Vagina (tissue), 2 donors: ENCODE measurements around the gene DNM3.

Experiments used
- CTCF ChIP-seq, 3 experiments: fragments of 450-650 bp in 2 of 3; fragments of 200-600 bp in 1 of 3; sonication (generic) in 1 of 3; IDR thresholded peaks; one replicate each; pipeline ENCODE4 v1.5.1; 2017 to 2019; ENCODE audit warnings: antibody characterized with exemption in 3 of 3, mild to moderate bottlenecking in 2 of 3, moderate library complexity in 2 of 3
- POLR2A ChIP-seq, 2 donors: fragments of 450-650 bp; IDR thresholded peaks; one replicate each; pipeline ENCODE4 v1.6.1; 2017; ENCODE audit warnings: antibody characterized with exemption in 2 of 2, mild to moderate bottlenecking in 2 of 2, moderate library complexity in 2 of 2
- POLR2AphosphoS5 ChIP-seq, 2 donors: sonication (generic); formaldehyde crosslinking; IDR thresholded peaks; one replicate each; pipeline ENCODE4 v1.9.0; 2017; ENCODE audit warnings: antibody characterized with exemption in 2 of 2, mild to moderate bottlenecking in 2 of 2, low read depth in 1 of 2; ENCODE audit not compliant: insufficient read depth in 1 of 2

DNA sequence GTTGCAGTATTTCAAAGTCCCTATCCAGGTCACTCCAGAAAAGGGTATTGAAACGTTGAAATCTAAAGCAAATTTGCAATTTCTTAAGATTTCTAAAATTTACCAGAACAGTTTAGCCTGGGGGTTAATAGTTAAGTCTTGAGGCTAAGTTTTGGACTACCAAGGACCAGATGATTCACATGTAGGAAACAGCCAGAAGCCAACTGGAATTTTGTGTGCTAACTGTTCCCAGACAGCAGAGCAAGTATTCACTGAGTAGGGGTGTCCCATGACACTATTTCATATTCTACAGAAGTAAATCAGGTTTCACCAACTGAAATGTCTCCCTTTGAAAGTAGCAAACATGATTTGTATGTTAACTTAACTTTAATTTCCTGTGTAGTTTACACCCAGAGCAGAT lies 567.7 kb downstream of the DNM3 start:
- TF ChIP-seq POLR2A (IDR thresholded peaks at IDR 0.05) (no peak), CTCF (IDR thresholded peaks at IDR 0.05) (no peak), POLR2AphosphoS5 (IDR thresholded peaks at IDR 0.05; ENCODE audit: insufficient read depth in 1 of 2, low read depth in 1 of 2) (no peak)
